ENCODE results near the gene STUB1.

The STUB1 gene

GRCh38 chr16:719815-720446, 39.7 kb downstream of the STUB1 start:
- Mint-ChIP-seq H3K36me3 (no peaks in the 10 kb centered on the region), H3K27ac (peak overlapping the region; percentile 63), H3K9me3 (no peaks in the 10 kb centered on the region), H3K27me3 (peaks cover 76% of the 10 kb centered on the region), H3K4me3 (peak overlapping the region; percentile 72), H3K4me1 (peaks cover 25% of the 10 kb centered on the region)
- CTCF ChIA-PET, result interaction anchor here (0.7 to 1.7 kb wide), 10 partner anchors 8 to 457 kb away, joined by 3 to 7 read pairs (median 4); no protein-coding TSS in a partner anchor
- DNase-seq, result no peak

DNA sequence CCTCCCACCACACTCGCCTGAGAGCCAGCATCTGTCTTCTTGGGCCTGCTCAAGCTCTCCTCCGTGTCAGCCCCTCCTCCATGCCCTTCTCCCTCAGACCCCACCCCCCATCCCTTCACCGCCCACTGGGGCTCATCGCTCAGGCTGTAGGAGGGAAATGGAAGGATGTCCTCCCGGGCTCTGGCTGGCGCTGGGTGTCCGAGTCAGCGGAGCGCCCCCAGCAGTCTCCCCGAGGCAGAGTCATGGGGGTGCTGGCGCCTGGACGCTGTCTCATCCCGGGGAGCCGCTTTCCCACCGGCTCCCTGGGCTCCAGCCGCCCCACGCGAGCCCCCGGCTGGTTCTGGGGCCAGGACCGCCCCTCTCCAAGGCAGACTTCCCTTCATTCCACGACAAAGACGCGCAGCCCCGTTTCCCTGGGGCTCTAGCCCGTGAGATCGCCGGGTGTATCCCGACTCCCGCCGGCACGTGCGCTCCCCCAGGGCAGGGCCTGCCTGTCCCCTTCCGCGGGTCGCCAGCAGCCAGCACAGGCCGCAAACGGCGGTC, 40.3 kb downstream of the STUB1 start:
- peak; percentile 55 for DNase-seq
- Mint-ChIP-seq H3K9me3 (no peaks in the 10 kb centered on the region), H3K4me1 (peaks cover 25% of the 10 kb centered on the region), H3K4me3 (peak overlapping the region; percentile 72), H3K27me3 (peaks cover 81% of the 10 kb centered on the region), H3K27ac (peak overlapping the region; percentile 63), H3K36me3 (no peaks in the 10 kb centered on the region)
- CTCF ChIA-PET, result interaction anchor here (0.7 to 1.7 kb wide), 9 partner anchors 8 to 457 kb away, joined by 3 to 7 read pairs (median 4); no protein-coding TSS in a partner anchor

DNA sequence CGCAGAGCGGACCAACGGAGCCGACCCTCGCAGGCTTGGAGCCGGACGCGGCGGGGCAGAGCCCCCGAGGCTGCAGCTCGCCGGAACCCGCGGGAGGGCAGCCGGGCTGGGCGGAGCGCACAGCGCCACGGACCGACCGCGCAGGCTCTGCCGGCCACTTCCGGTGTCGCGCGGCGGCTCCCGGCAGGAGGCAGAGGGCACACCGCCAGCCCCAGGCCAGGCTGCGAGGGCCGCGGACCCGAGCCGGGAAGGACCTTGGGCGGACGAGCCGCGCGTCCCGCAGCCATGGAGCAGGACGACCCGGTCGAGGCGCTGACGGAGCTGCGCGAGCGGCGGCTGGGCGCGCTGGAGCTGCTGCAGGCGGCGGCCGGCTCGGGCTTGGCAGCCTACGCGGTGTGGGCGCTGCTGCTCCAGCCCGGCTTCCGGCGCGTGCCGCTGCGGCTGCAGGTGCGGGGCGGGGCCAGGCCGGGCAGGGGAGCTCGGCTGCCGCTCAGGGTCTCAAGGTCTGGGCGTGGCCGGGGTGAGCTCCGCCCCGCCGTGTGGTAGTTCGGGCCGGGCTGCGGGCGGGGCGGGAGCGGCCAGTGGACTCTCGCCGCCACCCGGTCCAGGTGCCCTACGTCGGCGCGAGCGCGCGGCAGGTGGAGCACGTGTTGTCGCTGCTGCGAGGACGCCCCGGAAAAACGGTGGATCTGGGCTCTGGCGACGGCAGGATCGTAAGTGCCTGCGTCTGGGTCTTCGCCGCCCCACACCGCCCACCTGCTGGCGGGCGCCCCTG, 41.0 kb downstream of the STUB1 start, which contains the start of gene ANTKMT:
Gene ANTKMT, plus strand, starts transcription at position 157 of the 775 bp plus-strand sequence. Its CDS starts 129 bp downstream, at position 286.
- DNase-seq, result peak; percentile 80
- peak within 1 kb of the TSS; percentile 63 for H3K27ac Mint-ChIP-seq
- H3K4me3 Mint-ChIP-seq, result peak within 1 kb of the TSS; percentile 72
- H3K27me3 Mint-ChIP-seq, result peaks cover 82% of the 10 kb centered on the region
- no peaks in the 10 kb centered on the region for H3K36me3 Mint-ChIP-seq
- H3K4me1 Mint-ChIP-seq, result peaks cover 22% of the 10 kb centered on the region
- no peaks in the 10 kb centered on the region for H3K9me3 Mint-ChIP-seq
- CTCF ChIA-PET, result interaction anchor here (1.1 to 1.6 kb wide), 4 partner anchors 9 to 15 kb away, joined by 3 to 7 read pairs (median 4); no protein-coding TSS in a partner anchor

GRCh38 chr16:721765-722540, 41.7 kb downstream of the STUB1 start:
- no peak overlapping the region for H3K4me3 Mint-ChIP-seq
- CTCF ChIA-PET, result interaction anchor here (1.1 to 1.6 kb wide), 2 partner anchors 9 to 12 kb away, joined by 3 to 7 read pairs; no protein-coding TSS in a partner anchor
- H3K4me1 Mint-ChIP-seq, result peaks cover 22% of the 10 kb centered on the region
- no peaks in the 10 kb centered on the region for H3K9me3 Mint-ChIP-seq
- DNase-seq, result no peak
- no peaks in the 10 kb centered on the region for H3K36me3 Mint-ChIP-seq
- H3K27ac Mint-ChIP-seq, result no peak overlapping the region
- peaks cover 81% of the 10 kb centered on the region for H3K27me3 Mint-ChIP-seq

GRCh38 chr16:722835-723633, 42.8 kb downstream of the STUB1 start:
- Mint-ChIP-seq H3K27ac (peak overlapping the region; percentile 45), H3K27me3 (peaks cover 70% of the 10 kb centered on the region), H3K4me1 (peaks cover 22% of the 10 kb centered on the region), H3K36me3 (no peaks in the 10 kb centered on the region), H3K4me3 (no peak overlapping the region), H3K9me3 (no peaks in the 10 kb centered on the region)
- DNase-seq, result no peak
- CTCF ChIA-PET, result interaction anchor here (2.0 kb wide), 1 partner anchor 11 kb away, joined by 9 read pairs; no protein-coding TSS in a partner anchor

GRCh38 chr16:723695-724094, 43.5 kb downstream of the STUB1 start:
- no peak overlapping the region for H3K4me3 Mint-ChIP-seq

DNA sequence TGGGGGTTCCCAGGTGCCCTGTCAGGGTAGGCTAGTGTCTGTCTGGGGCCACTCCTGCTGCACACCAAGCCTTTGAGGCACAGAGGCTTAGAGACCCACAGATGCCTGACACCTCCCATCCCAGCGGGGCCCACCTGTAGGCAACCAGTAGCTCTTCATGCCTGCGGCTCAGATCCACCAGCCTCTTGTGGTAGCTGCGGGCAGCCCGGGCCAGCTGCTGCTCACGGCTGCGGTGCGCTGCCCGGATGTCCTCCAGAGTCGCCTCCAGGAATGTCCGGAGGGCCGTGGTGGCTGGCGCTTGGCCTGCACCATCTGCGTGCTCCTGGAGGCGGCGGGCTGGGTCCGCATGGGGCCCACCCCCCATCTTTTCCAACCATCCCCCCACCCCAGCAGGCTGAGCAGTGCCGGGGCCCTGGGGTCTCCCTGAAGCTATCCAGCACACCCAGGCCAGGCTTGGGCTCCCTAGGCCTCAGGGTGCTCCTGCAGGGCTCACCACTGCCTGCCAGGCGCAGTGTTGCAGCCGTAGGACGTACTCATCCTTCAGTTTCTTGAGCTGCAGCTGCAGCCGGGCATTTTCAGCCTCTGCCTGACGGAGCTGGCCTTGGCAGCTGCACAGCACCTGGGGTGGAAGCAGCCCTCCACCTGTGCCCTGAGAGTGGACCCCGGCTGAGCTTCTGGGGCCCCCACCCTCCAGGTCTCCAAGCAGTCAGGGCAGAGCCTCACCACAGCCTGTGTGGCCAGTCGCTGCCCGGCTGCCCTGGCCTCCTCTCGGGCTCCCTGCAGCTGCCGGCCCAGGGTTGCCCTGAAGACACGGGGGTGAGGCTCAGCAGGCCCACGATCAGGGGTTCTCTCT, 44.2 kb downstream of the STUB1 start:
- Mint-ChIP-seq H3K4me3 (no peak overlapping the region), H3K27me3 (peaks cover 57% of the 10 kb centered on the region), H3K27ac (no peak overlapping the region), H3K36me3 (no peaks in the 10 kb centered on the region), H3K4me1 (peaks cover 18% of the 10 kb centered on the region), H3K9me3 (no peaks in the 10 kb centered on the region)
- CTCF ChIA-PET, result interaction anchor here (0.5 to 3.2 kb wide), 5 partner anchors 12 to 32 kb away, joined by 3 to 10 read pairs (median 3); no protein-coding TSS in a partner anchor
- DNase-seq, result no peak

More at GRCh38 chr16:723695-724094, 43.5 kb downstream of the STUB1 start:
- Mint-ChIP-seq H3K27me3 (peaks cover 64% of the 10 kb centered on the region), H3K36me3 (no peaks in the 10 kb centered on the region), H3K4me1 (peaks cover 22% of the 10 kb centered on the region), H3K27ac (no peak overlapping the region), H3K9me3 (no peaks in the 10 kb centered on the region)
- CTCF ChIA-PET, result interaction anchor here (2.0 kb wide), 1 partner anchor 11 kb away, joined by 9 read pairs; no protein-coding TSS in a partner anchor
- DNase-seq, result no peak

- no peak for DNase-seq
- CTCF ChIA-PET, result interaction anchor here (0.5 to 3.2 kb wide), 5 partner anchors 10 to 31 kb away, joined by 3 to 10 read pairs (median 3); partner anchors contain the start of gene METRN
- Mint-ChIP-seq H3K27me3 (peaks cover 53% of the 10 kb centered on the region), H3K27ac (no peak overlapping the region), H3K4me3 (no peak overlapping the region), H3K4me1 (peaks cover 13% of the 10 kb centered on the region), H3K36me3 (no peaks in the 10 kb centered on the region), H3K9me3 (no peaks in the 10 kb centered on the region)
Measured at GRCh38 chr16:725041-725376, 44.8 kb downstream of the STUB1 start.

- no peak for DNase-seq
- Mint-ChIP-seq H3K27me3 (peaks cover 47% of the 10 kb centered on the region), H3K9me3 (no peaks in the 10 kb centered on the region), H3K36me3 (no peaks in the 10 kb centered on the region), H3K4me3 (no peak overlapping the region), H3K27ac (no peak overlapping the region), H3K4me1 (peaks cover 7% of the 10 kb centered on the region)
- CTCF ChIA-PET, result interaction anchor here (1.0 to 3.2 kb wide), 5 partner anchors 10 to 18 kb away, joined by 3 to 10 read pairs (median 4); partner anchors contain the start of gene METRN
Measured at GRCh38 chr16:725463-726187, 45.4 kb downstream of the STUB1 start.

GRCh38 chr16:726188-726437, 45.9 kb downstream of the STUB1 start:
- Mint-ChIP-seq H3K27ac (no peak overlapping the region), H3K4me1 (peaks cover 7% of the 10 kb centered on the region), H3K36me3 (no peaks in the 10 kb centered on the region), H3K27me3 (peaks cover 46% of the 10 kb centered on the region), H3K9me3 (no peaks in the 10 kb centered on the region), H3K4me3 (peak overlapping the region; percentile 70)
- CTCF ChIA-PET, result interaction anchor here (1.0 to 3.2 kb wide), 3 partner anchors 10 to 14 kb away, joined by 4 to 10 read pairs (median 6); partner anchors contain the start of gene METRN
- no peak for DNase-seq

DNA sequence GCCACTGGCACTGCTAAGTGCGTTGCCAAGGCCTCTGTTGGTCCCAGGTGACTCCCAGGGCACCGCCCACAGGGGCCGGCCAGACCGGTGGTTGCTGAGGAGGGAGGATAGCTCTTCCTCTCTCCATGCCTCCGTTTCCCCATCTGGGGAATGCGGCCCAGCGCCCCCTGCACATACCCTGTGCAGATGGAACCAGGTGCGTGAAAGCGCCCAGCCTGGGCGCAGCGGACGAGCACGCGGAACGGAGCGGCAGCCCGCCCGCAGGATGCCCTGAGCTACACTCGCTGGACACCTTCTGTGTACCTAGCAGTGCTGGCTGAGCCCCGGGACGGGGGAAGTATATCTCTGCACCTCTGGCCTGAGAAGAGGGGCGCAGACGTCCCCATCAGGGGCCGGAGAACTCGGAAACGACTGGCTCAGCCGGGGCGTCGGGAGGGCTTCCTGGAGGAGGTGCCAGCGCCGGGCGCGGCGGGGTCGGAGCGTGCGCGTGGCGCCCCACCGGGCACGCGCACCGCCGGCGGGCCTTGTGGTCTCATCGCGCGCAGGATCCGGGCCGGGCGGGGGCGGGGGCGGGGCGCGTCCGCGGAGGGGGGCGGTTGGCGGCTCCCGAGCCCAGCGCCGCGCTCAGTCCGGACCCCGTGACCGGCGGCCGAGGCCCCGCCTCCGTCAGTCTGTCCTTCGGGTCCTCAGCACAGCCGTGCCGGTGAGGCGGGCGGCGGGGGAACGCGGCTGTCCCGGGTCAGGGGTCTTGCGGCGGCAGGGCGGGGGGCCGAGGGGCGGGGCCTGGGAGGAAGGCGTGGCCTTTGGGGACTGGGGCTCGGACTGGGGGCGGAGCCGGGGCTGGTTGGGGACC, 46.5 kb downstream of the STUB1 start, which contains the start of the genes CCDC78 and HAGHL:
Gene CCDC78, minus strand, starts transcription at position 6 of the 853 bp plus-strand sequence. CDS start 76 bp downstream, outside the sequence.
Gene HAGHL, plus strand, starts transcription at position 669 of the 853 bp plus-strand sequence. CDS start 404 bp downstream, outside the sequence.
- DNase-seq, result peak; percentile 79
- H3K9me3 Mint-ChIP-seq, result no peaks in the 10 kb centered on the region
- H3K27ac Mint-ChIP-seq, result no peak within 1 kb of the TSS
- H3K4me1 Mint-ChIP-seq, result peaks cover 7% of the 10 kb centered on the region
- H3K36me3 Mint-ChIP-seq, result no peaks in the 10 kb centered on the region
- H3K27me3 Mint-ChIP-seq, result peaks cover 43% of the 10 kb centered on the region
- CTCF ChIA-PET, result interaction anchor here (1.0 to 3.2 kb wide), 3 partner anchors 9 to 14 kb away, joined by 4 to 10 read pairs (median 6); partner anchors contain the start of gene METRN
- H3K4me3 Mint-ChIP-seq, result peak within 1 kb of the TSS; percentile 70
